Tibial nerve (tissue), 4 donors: Measurements from ENCODE around the gene GABBR2. TPM values are rescaled to one million over a fixed set of nuclear protein-coding genes. Genes with fewer than 3 reads are reported as not detected.

Experiments
- DNase-seq, 2 donors: peaks; one replicate each; pipeline ENCODE4 v3.0.0-alpha.2; 2019; ENCODE audit warnings: low spot score in 2 of 2
- H3K27ac ChIP-seq, 4 donors: fragments of 200-600 bp; sonication (generic) in 3 of 4; one replicate each; pipeline ENCODE4 v1.5.1; 2017 to 2019; ENCODE audit warnings: mild to moderate bottlenecking in 1 of 4
- H3K27me3 ChIP-seq, 2 donors: fragments of 200-600 bp; sonication (generic) in 1 of 2; one replicate each; pipeline versions ENCODE4 v1.5.1 to v1.6.0; 2017 to 2019
- H3K36me3 ChIP-seq, 3 donors: fragments of 200-600 bp; sonication (generic); one replicate each; pipeline ENCODE4 v1.5.1; 2018 to 2019
- H3K4me1 ChIP-seq, 4 donors: fragments of 200-600 bp; sonication (generic) in 3 of 4; one replicate each; pipeline ENCODE4 v1.5.1; 2017 to 2019
- H3K4me3 ChIP-seq, 4 donors: fragments of 200-600 bp; sonication (generic) in 3 of 4; one replicate each; pipeline ENCODE4 v1.5.1; 2017 to 2019; ENCODE audit warnings: mild to moderate bottlenecking in 1 of 4, moderate library complexity in 1 of 4
- H3K9me3 ChIP-seq, 4 donors: fragments of 200-600 bp; sonication (generic) in 3 of 4; one replicate each; pipeline ENCODE4 v1.5.1; 2017 to 2019
- CTCF ChIP-seq, 5 experiments: fragments of 200-600 bp in 3 of 5; fragments of 450-650 bp in 2 of 5; sonication (generic) in 3 of 5; IDR thresholded peaks; one replicate each; pipeline ENCODE4 v1.5.1; 2016 to 2019; ENCODE audit warnings: antibody characterized with exemption in 5 of 5, mild to moderate bottlenecking in 3 of 5, moderate library complexity in 2 of 5
- EP300 ChIP-seq, 2 donors: sonication (generic); formaldehyde crosslinking; IDR thresholded peaks; one replicate each; pipeline ENCODE4 v1.6.1; 2017; ENCODE audit warnings: antibody characterized with exemption in 2 of 2, mild to moderate bottlenecking in 1 of 2
- POLR2A ChIP-seq, 2 donors: fragments of 450-650 bp; IDR thresholded peaks; one replicate each; pipeline ENCODE4 v1.6.1; 2017; ENCODE audit warnings: antibody characterized with exemption in 2 of 2, mild to moderate bottlenecking in 2 of 2, moderate library complexity in 2 of 2
- WGBS, 2 donors: methylation state at CpG; one replicate each; pipeline ENCODE4 v1.1.5; 2018; 5-methylcytosine and 5-hydroxymethylcytosine counted together
- total RNA-seq, 4 donors: library from RNA; depleted of rRNA; stranded (reverse); fragments of >200 nt; gene quantifications; one replicate each; pipeline ENCODE4 v1.1.0, GENCODE V29; 2016

Gene GABBR2
- total RNA-seq, 4 donors from 2014 or later: 0.20 to 0.22 TPM; not detected in 2

GRCh38 chr9:98241357-98242300 lies 467.1 kb downstream of the GABBR2 start:
- Histone ChIP-seq H3K36me3 (peaks cover 0 to 42% (median 0%) of the 10 kb centered on the region in 3 donors), H3K27me3 (no peaks in the 10 kb centered on the region), H3K4me1 (peaks cover 0 to 5% (median 0%) of the 10 kb centered on the region in 4 donors), H3K27ac (no peak overlapping the region), H3K9me3 (no peaks in the 10 kb centered on the region), H3K4me3 (no peak overlapping the region)
- no peak for TF ChIP-seq EP300 (IDR thresholded peaks at IDR 0.05)
- TF ChIP-seq CTCF (IDR thresholded peaks at IDR 0.05): no peak
- TF ChIP-seq POLR2A (IDR thresholded peaks at IDR 0.05): no peak
- no peak for DNase-seq
- WGBS, 2 donors: 81 to 83% methylated on average over 8 of the region's 8 CpGs

- Histone ChIP-seq H3K9me3 (no peaks in the 10 kb centered on the region), H3K4me1 (peaks cover 0 to 5% (median 0%) of the 10 kb centered on the region in 4 donors), H3K4me3 (no peak overlapping the region), H3K27me3 (no peaks in the 10 kb centered on the region), H3K27ac (no peak overlapping the region), H3K36me3 (peaks cover 0 to 43% (median 0%) of the 10 kb centered on the region in 3 donors)
- WGBS, 2 donors: 92 to 96% methylated on average over 3 of the region's 3 CpGs
- DNase-seq: no peak
- TF ChIP-seq CTCF (IDR thresholded peaks at IDR 0.05) (no peak), EP300 (IDR thresholded peaks at IDR 0.05) (no peak), POLR2A (IDR thresholded peaks at IDR 0.05) (no peak)
These were observed 468.3 kb downstream of the GABBR2 start for GRCh38 chr9:98240475-98240874.

Other genes starting within 250 kb of the GABBR2 start
- gene ANKS6, start 87.6 kb upstream of the GABBR2 start, total RNA-seq: 10 to 100 TPM; 13.8 to 46.2 (median 27.9) TPM
- 1 to 10 TPM; 1.8 to 6.0 (median 3.5) TPM for gene GALNT12, start 98.7 kb upstream of the GABBR2 start, total RNA-seq
- gene COL15A1, start 235.0 kb upstream of the GABBR2 start, total RNA-seq: 10 to 100 TPM; 25.8 to 55.3 (median 36.0) TPM